Mesenchymal stem cell (in vitro differentiated cells and primary cell): ENCODE data around the gene CIAO1.
"Not testable (repeated sequence)": the region's sequence is repeated elsewhere in the genome, so short reads cannot be mapped to it uniquely, and the experiment has no call there.

Experiments used
- DNase-seq: peaks from one replicate; pipeline ENCODE4 v3.0.0-alpha.2; 2013
- H2AFZ ChIP-seq: one replicate; pipeline ENCODE4 v1.6.1; 2013; ENCODE audit warnings: low read depth, mild to moderate bottlenecking, control low read depth, inconsistent platforms, low read length, moderate library complexity
- H2AK5ac ChIP-seq: 2 replicates; pipeline ENCODE4 v1.6.1; 2013; ENCODE audit warnings: low read length, moderate library complexity, mild to moderate bottlenecking, inconsistent platforms; ENCODE audit not compliant: severe bottlenecking
- H2BK120ac ChIP-seq: one replicate; pipeline ENCODE4 v1.6.1; 2013; ENCODE audit warnings: low read depth, mild to moderate bottlenecking, inconsistent platforms, low read length, moderate library complexity
- H2BK12ac ChIP-seq, 2 experiments: one replicate each; pipeline ENCODE4 v1.6.1; 2013; ENCODE audit warnings: inconsistent platforms in 2 of 2, low read length in 2 of 2, mild to moderate bottlenecking in 2 of 2, moderate library complexity in 2 of 2, control low read depth in 1 of 2
- H2BK15ac ChIP-seq: one replicate; pipeline ENCODE4 v1.6.1; 2013; ENCODE audit warnings: mild to moderate bottlenecking, low read depth, inconsistent platforms; ENCODE audit not compliant: poor library complexity, severe bottlenecking
- H2BK5ac ChIP-seq: 2 replicates; pipeline ENCODE4 v1.6.1; 2013; ENCODE audit warnings: low read depth, mild to moderate bottlenecking, low read length, control low read depth, inconsistent platforms; ENCODE audit not compliant: poor library complexity, severe bottlenecking
- H3K14ac ChIP-seq, 2 experiments: one replicate each; pipeline ENCODE4 v1.6.1; 2013; ENCODE audit warnings: inconsistent platforms in 2 of 2, low read length in 2 of 2, control low read depth in 1 of 2, mild to moderate bottlenecking in 1 of 2, moderate library complexity in 1 of 2
- H3K18ac ChIP-seq, 2 experiments: one replicate each; pipeline ENCODE4 v1.6.1; 2013; ENCODE audit warnings: inconsistent platforms in 2 of 2, low read length in 2 of 2, control low read depth in 1 of 2, low read depth in 1 of 2, mild to moderate bottlenecking in 1 of 2
- H3K23ac ChIP-seq, 2 experiments: one replicate each; pipeline ENCODE4 v1.6.1; 2013; ENCODE audit warnings: inconsistent platforms in 2 of 2, low read length in 2 of 2, mild to moderate bottlenecking in 2 of 2, moderate library complexity in 2 of 2, control low read depth in 1 of 2
- H3K27ac ChIP-seq: 2 replicates; pipeline ENCODE4 v1.5.1; 2013; ENCODE audit warnings: mild to moderate bottlenecking, moderate library complexity, low read length, control low read depth, inconsistent platforms; ENCODE audit not compliant: poor library complexity, severe bottlenecking
- H3K27me3 ChIP-seq, 2 experiments: 2 replicates each; pipeline versions ENCODE4 v1.6.1 to v1.7.0; 2013; ENCODE audit warnings: low read length in 2 of 2, mild to moderate bottlenecking in 2 of 2, moderate library complexity in 2 of 2, control low read depth in 1 of 2, inconsistent platforms in 1 of 2; ENCODE audit not compliant: control insufficient read depth in 1 of 2, insufficient read depth in 1 of 2
- H3K36me3 ChIP-seq, 2 experiments: 2 replicates each; pipeline versions ENCODE4 v1.6.1 to v1.7.0; 2013; ENCODE audit warnings: low read length in 2 of 2, control low read depth in 1 of 2, inconsistent platforms in 1 of 2, low read depth in 1 of 2, mild to moderate bottlenecking in 1 of 2; ENCODE audit not compliant: insufficient read depth in 2 of 2, control insufficient read depth in 1 of 2
- H3K4ac ChIP-seq, 2 experiments: one replicate each; pipeline ENCODE4 v1.6.1; 2013; ENCODE audit warnings: inconsistent platforms in 2 of 2, low read length in 2 of 2, mild to moderate bottlenecking in 2 of 2, moderate library complexity in 2 of 2, control low read depth in 1 of 2, low read depth in 1 of 2
- H3K4me1 ChIP-seq: 2 replicates; pipeline ENCODE4 v1.6.1; 2013; ENCODE audit warnings: low read depth, low read length, control low read depth; ENCODE audit not compliant: control insufficient read depth, insufficient read depth
- H3K4me2 ChIP-seq: 2 replicates; pipeline ENCODE4 v1.6.1; 2013; ENCODE audit warnings: low read length, mild to moderate bottlenecking, inconsistent platforms; ENCODE audit not compliant: poor library complexity, severe bottlenecking
- H3K4me3 ChIP-seq, 2 experiments: 2 replicates each; pipeline versions ENCODE4 v1.5.1 to v1.7.0; 2013; ENCODE audit warnings: low read length in 2 of 2, mild to moderate bottlenecking in 2 of 2, control low read depth in 1 of 2, low read depth in 1 of 2; ENCODE audit not compliant: insufficient read depth in 1 of 2
- H3K79me1 ChIP-seq: replicated peaks from 2 replicates; pipeline ENCODE4 v1.6.1; 2013; ENCODE audit warnings: mild to moderate bottlenecking, control low read depth, low read length, inconsistent platforms; ENCODE audit not compliant: poor library complexity, severe bottlenecking
- H3K9ac ChIP-seq: 2 replicates; pipeline ENCODE4 v1.7.0; 2013; ENCODE audit warnings: mild to moderate bottlenecking, low read length, moderate library complexity
- H3K9me3 ChIP-seq: 2 replicates; pipeline ENCODE4 v1.7.0; 2013; ENCODE audit warnings: mild to moderate bottlenecking, low read length; ENCODE audit not compliant: control insufficient read depth
- H4K8ac ChIP-seq: one replicate; pipeline ENCODE4 v1.6.1; 2013; ENCODE audit warnings: inconsistent platforms, mild to moderate bottlenecking, low read length, moderate library complexity
- H4K91ac ChIP-seq: one replicate; pipeline ENCODE4 v1.6.1; 2013; ENCODE audit warnings: mild to moderate bottlenecking, low read length, inconsistent platforms
- WGBS: methylation state at CpG from one replicate; pipeline ENCODE4 v1.1.7; 2013; ENCODE audit warnings: mixed read lengths; 5-methylcytosine and 5-hydroxymethylcytosine counted together

The CIAO1 gene

DNA sequence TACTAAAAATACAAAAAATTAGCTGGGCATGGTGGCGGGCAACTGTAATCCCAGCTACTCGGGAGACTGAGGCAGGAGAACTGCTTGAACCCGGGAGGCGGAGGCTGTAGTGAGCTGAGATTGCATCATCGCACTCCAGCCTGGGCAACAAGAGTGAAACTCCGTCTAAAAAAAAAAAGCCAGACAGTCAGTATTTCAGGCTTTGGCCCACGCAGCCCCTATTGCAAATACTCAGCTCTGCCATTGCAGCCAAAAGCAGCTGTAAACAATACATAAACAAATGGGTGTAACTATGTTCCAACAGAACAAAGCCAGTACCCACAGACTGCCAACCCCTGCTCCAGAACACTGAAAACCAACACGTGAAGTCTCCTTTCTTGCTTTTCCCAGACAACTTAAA is 28.2 kb downstream of the CIAO1 start:
- H2AFZ ChIP-seq, H3K9ac ChIP-seq, H3K4me1 ChIP-seq, H2AK5ac ChIP-seq, H2BK15ac ChIP-seq, H2BK12ac ChIP-seq, H4K91ac ChIP-seq, H3K23ac ChIP-seq, H3K18ac ChIP-seq, H2BK120ac ChIP-seq, H3K27ac ChIP-seq, H3K9me3 ChIP-seq, H3K4me2 ChIP-seq, H3K4ac ChIP-seq, H3K4me3 ChIP-seq, H3K14ac ChIP-seq, H4K8ac ChIP-seq, H2BK5ac ChIP-seq, DNase-seq, H3K27me3 ChIP-seq: not testable (repeated sequence)
- peaks cover 70 to 98% of the 10 kb centered on the region in 2 experiments for H3K36me3 ChIP-seq
- 94% methylated on average over 8 of the region's 8 CpGs for WGBS
- H3K79me1 ChIP-seq = peaks cover 20% of the 10 kb centered on the region

- Histone ChIP-seq H3K9me3 (no peaks in the 10 kb centered on the region), H3K4me3 (no peak overlapping the region), H2BK120ac (no peak overlapping the region), H2AFZ (no peak overlapping the region), H3K4me2 (no peak overlapping the region), H4K91ac (no peak overlapping the region), H2BK15ac (no peak overlapping the region), H4K8ac (no peak overlapping the region), H3K23ac (no peak overlapping the region), H2BK5ac (no peak overlapping the region), H3K18ac (no peak overlapping the region), H3K79me1 (peaks cover 31% of the 10 kb centered on the region), H2BK12ac (no peak overlapping the region), H3K27ac (no peak overlapping the region), H2AK5ac (no peak overlapping the region), H3K4me1 (no peaks in the 10 kb centered on the region), H3K36me3 (peaks cover 55 to 95% of the 10 kb centered on the region in 2 experiments), H3K4ac (no peak overlapping the region), H3K14ac (no peak overlapping the region), H3K9ac (no peak overlapping the region), H3K27me3 (no peaks in the 10 kb centered on the region)
- DNase-seq = no peak
- 95% methylated on average over 5 of the region's 5 CpGs for WGBS
Observed at GRCh38 chr2:96296925-96297324, 30.9 kb downstream of the CIAO1 start.

GRCh38 chr2:96301865-96302264 is 35.8 kb downstream of the CIAO1 start:
- Histone ChIP-seq H4K8ac (no peak overlapping the region), H3K27me3 (no peaks in the 10 kb centered on the region), H3K18ac (no peak overlapping the region), H2BK12ac (no peak overlapping the region), H3K4me3 (no peak overlapping the region), H2BK15ac (no peak overlapping the region), H3K23ac (no peak overlapping the region), H2BK120ac (no peak overlapping the region), H3K9ac (no peak overlapping the region), H3K36me3 (peaks cover 42 to 74% of the 10 kb centered on the region in 2 experiments), H2AK5ac (no peak overlapping the region), H3K4ac (no peak overlapping the region), H3K27ac (no peak overlapping the region), H3K79me1 (peaks cover 36% of the 10 kb centered on the region), H3K9me3 (no peaks in the 10 kb centered on the region), H3K14ac (no peak overlapping the region), H3K4me2 (no peak overlapping the region), H2AFZ (no peak overlapping the region), H3K4me1 (peaks cover 10% of the 10 kb centered on the region), H4K91ac (no peak overlapping the region), H2BK5ac (no peak overlapping the region)
- WGBS = no CpG with 5 or more reads among the region's 1 CpG
- no peak for DNase-seq

DNA sequence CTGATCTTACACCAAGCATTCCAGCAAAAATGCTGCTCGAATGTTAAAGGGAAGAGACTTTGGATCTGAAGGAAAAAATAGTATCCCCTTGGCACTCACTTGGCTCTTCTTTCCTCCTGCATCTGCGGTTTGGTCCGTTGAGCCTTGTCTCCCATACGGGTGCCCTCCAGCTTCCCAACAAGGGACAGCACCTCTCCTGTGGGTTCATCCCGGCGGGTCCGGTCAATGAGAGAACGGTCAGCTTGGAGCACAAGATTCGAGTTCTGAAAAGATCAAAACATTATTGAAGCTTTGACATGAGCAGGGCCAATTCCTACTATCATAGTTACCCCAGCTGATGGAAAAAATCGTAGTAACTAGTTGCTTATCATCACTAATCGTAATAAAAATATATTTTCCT is 38.6 kb downstream of the CIAO1 start:
- Histone ChIP-seq H2BK120ac (no peak overlapping the region), H2BK12ac (no peak overlapping the region), H3K79me1 (peaks cover 27% of the 10 kb centered on the region), H4K8ac (no peak overlapping the region), H3K4me2 (peak overlapping the region; percentile 61), H2AFZ (no peak overlapping the region), H2BK15ac (no peak overlapping the region), H3K36me3 (peaks cover 20 to 47% of the 10 kb centered on the region in 2 experiments), H3K9ac (peak overlapping the region; percentile 97), H2BK5ac (no peak overlapping the region), H3K27ac (no peak overlapping the region), H3K14ac (no peak overlapping the region), H3K4ac (no peak overlapping the region), H3K18ac (no peak overlapping the region), H3K9me3 (no peaks in the 10 kb centered on the region), H4K91ac (no peak overlapping the region), H2AK5ac (no peak overlapping the region), H3K4me3 (peak overlapping the region; percentile 27 to 100), H3K27me3 (no peaks in the 10 kb centered on the region), H3K23ac (no peak overlapping the region), H3K4me1 (peaks cover 10% of the 10 kb centered on the region)
- no peak for DNase-seq
- WGBS = 74% methylated on average over 10 of the region's 11 CpGs
